HG03060 (cell line): ENCODE data around the gene FAM117A.

Source experiments
- ATAC-seq: cut with Tn5 transposase; IDR thresholded peaks from one replicate; pipeline ENCODE4 v1.9.1; 2021; ENCODE audit warnings: low read depth, moderate number of reproducible peaks; ENCODE audit not compliant: unreplicated experiment

FAM117A gene

GRCh38 chr17:49715216-49715615 is 48.7 kb downstream of the FAM117A start:
- ATAC-seq, result no peak

DNA sequence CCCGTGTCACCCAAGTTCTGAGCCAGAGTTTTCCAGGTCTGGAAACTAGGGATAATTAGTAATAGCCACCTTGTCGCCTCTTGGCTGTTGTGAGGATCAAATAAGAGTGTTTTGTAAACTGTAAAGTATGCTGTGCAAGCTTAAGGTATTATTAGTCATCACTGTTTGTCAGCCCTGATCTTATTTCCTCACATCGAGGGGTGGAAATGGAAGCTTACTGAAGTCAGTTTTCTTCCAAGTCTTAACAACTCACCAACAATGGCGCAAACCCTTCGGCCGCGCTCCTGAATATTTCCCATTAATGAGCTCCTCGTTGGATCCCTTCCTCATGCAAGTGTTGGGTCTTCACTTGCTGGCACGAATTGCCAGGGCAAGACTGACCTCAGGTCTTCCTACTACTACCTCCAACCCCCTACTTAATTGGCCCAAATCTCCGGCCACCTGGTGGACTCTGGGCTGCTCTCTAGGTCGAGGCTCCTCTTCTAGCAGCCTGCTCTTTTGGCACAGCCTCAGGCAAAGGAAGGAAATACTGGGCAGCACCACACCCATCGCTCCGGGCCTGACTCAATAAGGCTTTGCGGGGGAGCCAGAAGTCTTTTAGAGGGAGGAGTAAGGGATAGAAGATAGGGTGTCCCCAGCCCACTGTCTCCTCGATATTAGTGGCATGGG is 55.3 kb downstream of the FAM117A start:
- ATAC-seq, result no peak

- ATAC-seq, result peak; percentile 89
Measured at GRCh38 chr17:49707608-49708514, 56.1 kb downstream of the FAM117A start, which contains the start of gene SLC35B1. SLC35B1 (minus strand) TSS chr17:49707964; CDS start chr17:49707833, 131 bp downstream.

GRCh38 chr17:49707246-49707607 is 56.7 kb downstream of the FAM117A start:
- no peak for ATAC-seq

DNA sequence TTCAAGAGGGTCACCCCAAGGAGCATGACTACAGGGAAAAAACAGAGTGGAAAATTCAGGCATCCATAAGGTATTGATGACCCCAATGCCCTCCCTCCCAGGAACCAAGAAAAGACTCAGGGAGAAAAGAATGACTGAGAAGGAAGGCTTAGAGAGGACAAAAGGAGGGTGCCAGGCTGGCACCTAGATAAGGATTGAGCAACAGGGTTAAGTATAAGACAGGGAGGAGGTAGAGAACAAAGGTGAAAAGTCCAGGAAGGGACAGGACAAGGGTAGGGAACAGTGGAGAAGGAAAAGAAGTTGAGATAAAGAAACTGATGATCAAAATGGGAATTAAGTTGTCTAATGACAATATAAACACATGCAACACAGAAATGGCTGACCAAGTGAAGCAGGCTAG is 58.7 kb downstream of the FAM117A start:
- no peak for ATAC-seq

DNA sequence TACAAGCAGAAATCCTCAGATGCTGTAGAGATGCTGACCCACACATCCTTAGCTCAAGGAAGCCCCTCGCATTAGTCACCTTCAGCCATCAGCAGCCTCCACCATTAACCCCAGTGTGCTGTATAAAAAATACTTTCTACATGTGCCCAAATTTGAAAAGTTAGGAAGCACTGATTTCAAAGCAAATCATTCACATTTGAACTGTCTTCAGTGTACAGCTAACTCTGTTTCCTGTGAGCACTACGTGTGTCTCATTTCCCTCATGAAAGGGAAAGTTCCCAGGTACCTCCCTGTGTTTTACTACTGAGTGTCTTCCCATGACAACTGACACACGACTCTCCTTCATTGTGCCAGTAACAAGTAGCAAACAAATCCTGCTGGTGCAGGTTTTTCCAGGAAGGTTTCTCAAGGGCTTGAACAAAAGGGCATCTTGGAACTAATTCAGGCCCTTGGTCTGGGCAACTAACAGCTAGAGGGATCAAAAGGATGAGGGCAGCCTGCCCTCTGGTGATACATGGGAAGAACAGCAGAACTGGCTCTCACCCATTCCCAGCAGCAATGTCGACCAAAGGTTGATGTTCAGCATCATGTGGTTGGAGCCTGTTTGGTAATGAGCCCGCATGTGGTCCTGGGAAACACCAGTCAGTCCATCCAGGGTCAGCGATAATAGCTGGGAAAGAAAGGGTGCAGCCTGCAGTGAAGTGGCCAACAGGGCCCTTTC is 60.2 kb downstream of the FAM117A start:
- no peak for ATAC-seq

DNA sequence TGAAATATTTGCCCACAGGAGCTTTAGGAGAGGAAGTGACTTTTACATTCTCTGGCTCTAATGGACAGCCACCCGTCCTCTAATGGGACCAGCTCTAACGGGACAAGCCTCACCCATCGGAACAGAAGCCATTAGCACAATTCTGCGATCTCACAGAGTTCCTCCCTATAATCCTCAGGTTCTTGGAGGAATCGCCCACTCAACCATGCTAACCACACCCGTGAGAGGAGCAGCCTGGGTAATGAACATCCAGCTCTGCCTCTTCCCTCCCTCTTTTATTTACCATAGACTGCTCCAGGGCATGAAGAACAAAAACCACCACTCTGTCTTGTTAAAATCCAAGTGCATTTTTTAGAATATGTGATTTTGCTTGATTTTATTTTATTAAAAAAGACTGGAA is 63.0 kb downstream of the FAM117A start:
- ATAC-seq, result no peak

- no peak for ATAC-seq
Measured at GRCh38 chr17:49699966-49700575, 63.9 kb downstream of the FAM117A start.

DNA sequence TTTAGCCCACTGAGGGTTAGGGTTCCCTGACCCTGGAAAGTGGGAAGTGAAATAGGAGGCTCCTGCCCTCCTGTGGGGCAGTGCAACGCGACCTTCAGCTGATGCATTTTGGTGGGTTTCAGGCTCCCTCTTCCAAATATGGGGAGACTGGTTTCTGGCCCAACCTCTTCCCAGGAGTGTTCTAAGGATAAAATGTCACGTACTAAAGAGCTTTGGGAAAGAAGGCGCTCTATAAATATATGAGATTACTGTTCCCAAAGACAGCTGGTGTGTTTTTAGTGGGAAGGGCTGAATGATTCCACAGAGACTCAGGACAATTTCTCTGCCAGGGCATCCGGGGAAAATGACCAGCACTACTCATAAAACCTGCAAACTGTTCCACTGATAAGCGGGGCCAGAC is 65.9 kb downstream of the FAM117A start:
- no peak for ATAC-seq

DNA sequence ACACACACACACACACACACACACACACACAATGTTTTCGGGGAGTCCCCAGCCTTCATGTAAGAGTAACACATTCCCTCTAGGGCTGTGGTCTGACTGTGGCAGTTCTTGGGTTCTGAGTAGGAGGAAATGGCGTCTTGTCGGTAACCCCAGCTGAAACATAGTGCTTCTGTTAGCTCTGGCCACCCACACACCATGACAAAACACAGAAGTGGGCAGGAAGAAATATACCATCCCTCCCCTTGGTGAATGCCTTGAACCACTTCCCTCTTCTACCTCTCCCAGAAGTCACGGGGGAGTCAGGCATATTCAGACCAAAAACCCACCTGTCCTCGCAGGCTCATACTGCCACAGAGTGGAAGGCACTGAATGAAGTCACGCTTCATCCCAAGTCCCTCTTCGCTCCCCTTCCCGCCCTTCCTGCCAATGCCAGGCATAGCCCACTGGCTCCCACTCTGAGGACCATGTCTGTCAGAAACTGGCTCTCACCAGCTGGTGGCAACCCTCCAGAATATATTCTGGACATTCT is 67.6 kb downstream of the FAM117A start:
- no peak for ATAC-seq

DNA sequence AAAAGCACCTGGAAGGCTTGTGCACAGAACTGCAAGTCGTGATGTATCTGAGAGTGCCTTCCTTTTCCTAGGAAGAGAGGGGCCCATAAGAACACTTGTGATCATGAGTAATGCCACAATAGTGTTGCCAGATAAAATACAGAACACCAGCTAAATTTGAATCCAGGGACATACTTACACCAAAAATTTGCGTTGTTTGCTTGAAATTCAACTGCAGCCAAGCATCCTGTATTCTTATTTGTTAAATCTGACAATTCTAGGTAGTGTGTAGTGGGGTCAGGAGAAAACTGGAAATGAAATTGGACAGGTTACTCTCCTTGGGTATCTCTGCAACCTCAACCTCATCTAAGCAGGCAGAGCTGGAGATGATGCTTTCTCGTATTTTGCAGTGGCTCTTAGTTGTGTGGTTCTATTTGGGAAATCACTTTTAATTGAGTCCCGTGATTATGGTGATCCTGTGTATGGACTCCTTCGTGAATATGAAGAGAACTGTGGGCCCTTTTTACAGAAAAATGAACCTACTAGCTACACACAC is 68.2 kb downstream of the FAM117A start:
- ATAC-seq, result no peak

DNA sequence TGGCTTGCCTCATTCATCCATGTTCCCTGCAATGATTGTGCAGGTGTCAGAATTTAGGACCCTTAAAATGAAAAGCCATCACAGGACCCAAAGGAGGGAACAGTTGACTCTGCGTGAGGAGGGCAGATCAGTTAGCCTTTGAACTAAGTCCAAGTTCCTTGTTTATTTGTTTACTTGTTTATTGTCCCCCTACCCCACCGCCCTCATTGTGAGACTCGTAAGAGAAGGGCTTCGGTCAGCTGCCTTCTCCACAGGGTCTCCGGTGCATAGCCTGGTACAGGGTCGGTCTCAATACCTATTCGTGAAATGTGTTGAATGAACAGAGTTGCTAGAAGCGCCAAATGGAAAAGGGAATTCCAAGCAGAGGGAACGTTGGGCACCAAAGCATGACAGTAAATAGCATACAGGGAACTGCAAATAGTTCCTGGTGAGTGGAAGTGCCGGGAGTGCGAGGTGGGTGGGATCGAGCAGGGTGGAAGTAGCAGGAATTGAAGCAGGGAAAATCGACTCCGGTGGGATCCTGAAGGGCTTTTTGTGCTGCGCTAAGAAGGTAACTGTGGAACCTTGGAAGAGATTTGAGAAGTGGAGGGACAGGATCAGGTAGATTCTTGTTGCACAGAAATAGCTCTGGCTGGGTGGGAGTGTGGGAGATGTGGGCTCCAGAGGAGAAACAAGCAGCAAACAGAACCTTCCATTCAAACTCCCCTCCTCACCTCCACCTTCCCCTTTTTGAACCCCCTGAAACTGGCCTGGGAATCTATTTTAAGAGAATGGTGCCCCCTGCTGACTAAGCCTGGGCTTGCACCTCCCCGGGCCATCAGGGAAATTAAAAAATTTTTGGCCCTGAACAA is 68.9 kb downstream of the FAM117A start:
- ATAC-seq, result no peak

DNA sequence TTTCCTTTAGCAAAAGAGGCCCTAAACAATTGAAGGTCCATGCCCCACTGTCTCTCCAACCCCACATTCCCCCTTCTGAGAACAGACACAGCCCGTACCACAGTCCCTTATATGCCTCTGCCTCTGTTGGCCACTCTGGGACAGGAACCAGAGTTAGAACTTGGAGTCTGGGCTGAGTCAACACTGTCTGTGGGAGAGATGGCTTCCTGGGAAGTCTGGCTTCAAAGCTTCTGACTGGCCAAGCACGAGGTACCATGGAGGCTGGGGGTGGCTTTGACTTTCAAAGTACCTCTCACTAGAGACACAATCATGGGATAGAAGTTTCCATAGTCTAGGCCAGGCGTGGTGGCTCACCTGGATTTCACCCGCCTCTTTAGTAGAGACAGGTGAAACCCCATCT is 71.2 kb downstream of the FAM117A start:
- no peak for ATAC-seq

GRCh38 chr17:49691677-49692191 is 72.2 kb downstream of the FAM117A start:
- no peak for ATAC-seq

DNA sequence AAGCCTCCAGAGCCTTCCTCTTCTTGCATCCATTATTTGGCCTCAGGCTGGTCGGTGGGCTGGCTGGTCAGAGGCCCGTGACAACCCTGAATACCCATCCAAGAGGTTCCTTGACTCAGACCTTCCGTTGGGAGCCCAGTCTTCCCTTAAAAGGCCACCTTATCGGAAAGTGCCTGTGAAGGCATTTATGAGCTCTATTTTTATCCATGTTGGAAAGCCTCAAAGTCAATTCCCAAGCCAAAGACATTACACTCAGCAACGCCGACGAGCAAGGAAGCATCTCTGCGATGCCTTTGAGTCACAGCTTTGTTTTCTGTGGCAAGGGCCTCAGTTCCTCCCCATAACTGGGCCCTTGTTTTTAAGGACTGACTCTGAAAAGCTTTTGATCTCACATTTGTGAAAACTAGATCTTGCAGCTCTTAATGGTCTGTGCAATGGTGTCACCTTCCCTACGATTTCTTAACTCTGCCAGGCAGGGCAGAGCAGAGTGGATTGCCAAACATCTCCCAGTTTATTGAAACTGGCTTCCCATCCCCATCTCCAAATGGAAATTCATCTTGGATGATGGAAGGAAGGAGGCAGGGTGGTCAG is 72.8 kb downstream of the FAM117A start:
- ATAC-seq, result no peak

GRCh38 chr17:49690256-49690655 is 73.7 kb downstream of the FAM117A start:
- ATAC-seq, result no peak

- no peak for ATAC-seq
Measured at GRCh38 chr17:49688848-49689247, 75.1 kb downstream of the FAM117A start.

DNA sequence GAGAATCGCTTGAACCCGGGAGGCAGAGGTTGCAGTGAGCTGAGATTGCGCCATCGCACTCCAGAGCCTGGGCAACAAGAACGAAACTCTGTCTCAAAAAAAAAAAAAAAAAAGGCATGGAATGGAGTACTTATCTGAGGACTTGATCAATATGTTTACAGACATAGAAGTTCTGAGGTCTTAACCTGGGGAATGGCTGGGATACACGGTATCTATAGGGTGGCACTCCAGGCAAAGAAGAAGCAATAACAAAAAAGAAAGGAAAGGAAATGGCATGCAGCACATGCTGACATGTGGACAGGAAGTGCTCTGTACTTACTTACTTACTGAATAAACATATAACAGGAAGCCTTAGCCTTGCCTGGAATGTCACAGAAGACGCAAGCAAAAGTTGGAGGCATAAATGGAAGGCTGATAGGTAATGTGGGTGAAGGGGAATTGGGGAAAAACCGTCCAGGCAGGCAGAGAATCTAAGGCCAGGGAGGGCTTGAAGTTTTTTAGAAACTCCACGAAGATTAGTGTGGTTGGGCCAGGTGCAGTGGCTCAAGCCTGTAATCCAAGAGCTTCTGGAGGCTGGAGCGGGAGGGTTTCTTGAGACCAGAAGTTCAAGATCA is 75.9 kb downstream of the FAM117A start:
- no peak for ATAC-seq
